KOPT-K1 (cell line): Measurements from ENCODE around the gene TMEM198.

Experiments used
- H3K27ac ChIP-seq: fragments of 200-600 bp; sonication (generic); 2 replicates; pipeline ENCODE4 v1.5.1; 2016; ENCODE audit warnings: antibody characterized with exemption, mild to moderate bottlenecking, low read depth, low read length; ENCODE audit not compliant: poor library complexity, severe bottlenecking
- H3K36me3 ChIP-seq: fragments of 200-600 bp; sonication (generic); 2 replicates; pipeline ENCODE4 v1.5.1; 2017; ENCODE audit warnings: antibody characterized with exemption, mild to moderate bottlenecking, low read length, moderate library complexity; ENCODE audit not compliant: insufficient read depth
- H3K9me3 ChIP-seq: fragments of 200-600 bp; sonication (generic); 2 replicates; pipeline ENCODE4 v1.5.1; 2017; ENCODE audit warnings: antibody characterized with exemption, low read length, mild to moderate bottlenecking; ENCODE audit not compliant: insufficient read depth, poor library complexity, severe bottlenecking

The TMEM198 gene

GRCh38 chr2:219543596-219544358, at the start of gene TMEM198, which contains the start of gene CHPF:
TMEM198 (plus strand) TSS chr2:219544028; CDS start chr2:219544728, 700 bp downstream.
CHPF (minus strand) TSS chr2:219543809; CDS start chr2:219543538, 271 bp downstream.
- Histone ChIP-seq H3K36me3 (no peaks in the 10 kb centered on the region), H3K27ac (no peak within 1 kb of the TSS), H3K9me3 (no peaks in the 10 kb centered on the region)

- Histone ChIP-seq H3K27ac (no peak overlapping the region), H3K9me3 (no peaks in the 10 kb centered on the region), H3K36me3 (no peaks in the 10 kb centered on the region)
Observed at GRCh38 chr2:219494952-219495530, 48.8 kb upstream of the TMEM198 start.

GRCh38 chr2:219495531-219496122, 48.2 kb upstream of the TMEM198 start:
- H3K27ac ChIP-seq, result no peak overlapping the region
- H3K9me3 ChIP-seq, result no peaks in the 10 kb centered on the region
- no peaks in the 10 kb centered on the region for H3K36me3 ChIP-seq

- H3K27ac ChIP-seq, result no peak overlapping the region
- no peaks in the 10 kb centered on the region for H3K9me3 ChIP-seq
- H3K36me3 ChIP-seq, result no peaks in the 10 kb centered on the region
Observed at GRCh38 chr2:219496247-219496824, 47.5 kb upstream of the TMEM198 start.

- no peak overlapping the region for H3K27ac ChIP-seq
- H3K36me3 ChIP-seq, result no peaks in the 10 kb centered on the region
Observed at GRCh38 chr2:219496825-219497494, 46.9 kb upstream of the TMEM198 start.

GRCh38 chr2:219497495-219498279, 46.1 kb upstream of the TMEM198 start:
- Histone ChIP-seq H3K27ac (no peak overlapping the region), H3K36me3 (no peaks in the 10 kb centered on the region), H3K9me3 (no peaks in the 10 kb centered on the region)

More at GRCh38 chr2:219496825-219497494, 46.9 kb upstream of the TMEM198 start:
- H3K9me3 ChIP-seq, result no peaks in the 10 kb centered on the region

- Histone ChIP-seq H3K27ac (peak within 1 kb of the TSS; percentile 62), H3K9me3 (no peaks in the 10 kb centered on the region), H3K36me3 (0 out of 2 replicates have a peak, but pooled peaks cover 1% of the 10 kb centered on the region)
Observed at GRCh38 chr2:219498280-219499057, 45.4 kb upstream of the TMEM198 start, which contains the start of gene GMPPA. GMPPA (plus strand) TSS chr2:219498891; CDS start chr2:219499976, 1,085 bp downstream.

GRCh38 chr2:219499058-219499307, 44.8 kb upstream of the TMEM198 start:
- Histone ChIP-seq H3K27ac (peak overlapping the region; percentile 62), H3K9me3 (no peaks in the 10 kb centered on the region), H3K36me3 (peaks cover 6% of the 10 kb centered on the region; the same call in 1 of the 2 replicates)

GRCh38 chr2:219499555-219499954, 44.3 kb upstream of the TMEM198 start:
- no peaks in the 10 kb centered on the region for H3K9me3 ChIP-seq
- peaks cover 11% of the 10 kb centered on the region; the same call in 1 of the 2 replicates for H3K36me3 ChIP-seq
- no peak overlapping the region for H3K27ac ChIP-seq

GRCh38 chr2:219500135-219500534, 43.7 kb upstream of the TMEM198 start:
- Histone ChIP-seq H3K9me3 (no peaks in the 10 kb centered on the region), H3K36me3 (peaks cover 11% of the 10 kb centered on the region; the same call in 1 of the 2 replicates), H3K27ac (no peak overlapping the region)

GRCh38 chr2:219501849-219502248, 42.0 kb upstream of the TMEM198 start:
- no peaks in the 10 kb centered on the region for H3K9me3 ChIP-seq
- H3K36me3 ChIP-seq, result peaks cover 11% of the 10 kb centered on the region; the same call in 1 of the 2 replicates
- no peak overlapping the region for H3K27ac ChIP-seq

GRCh38 chr2:219502618-219503017, 41.2 kb upstream of the TMEM198 start:
- Histone ChIP-seq H3K9me3 (no peaks in the 10 kb centered on the region), H3K27ac (no peak overlapping the region)

GRCh38 chr2:219505585-219505984, 38.2 kb upstream of the TMEM198 start:
- H3K27ac ChIP-seq, result no peak overlapping the region
- H3K9me3 ChIP-seq, result no peaks in the 10 kb centered on the region
- peaks cover 11% of the 10 kb centered on the region; the same call in 1 of the 2 replicates for H3K36me3 ChIP-seq

More at GRCh38 chr2:219502618-219503017, 41.2 kb upstream of the TMEM198 start:
- peaks cover 11% of the 10 kb centered on the region; the same call in 1 of the 2 replicates for H3K36me3 ChIP-seq
